ENCODE results near the gene ITGA6.

- TF ChIP-seq RCOR1 (IDR thresholded peaks at IDR 0.05; ENCODE audit: low read depth, low read length) (no peak), ZFP36 (IDR thresholded peaks at IDR 0.05; ENCODE audit: borderline replicate concordance, partially characterized antibody) (no peak), EP300 (IDR thresholded peaks at IDR 0.05) (no peak), POLR2A (IDR thresholded peaks at IDR 0.05; ENCODE audit: low read length) (no peak), ZNF302 (CRISPR knock-in tag; IDR thresholded peaks at IDR 0.05) (no peak), KDM5A (IDR thresholded peaks at IDR 0.05) (no peak), JUNB (IDR thresholded peaks at IDR 0.05) (no peak)
- TF ChIP-seq, protein P1, sequence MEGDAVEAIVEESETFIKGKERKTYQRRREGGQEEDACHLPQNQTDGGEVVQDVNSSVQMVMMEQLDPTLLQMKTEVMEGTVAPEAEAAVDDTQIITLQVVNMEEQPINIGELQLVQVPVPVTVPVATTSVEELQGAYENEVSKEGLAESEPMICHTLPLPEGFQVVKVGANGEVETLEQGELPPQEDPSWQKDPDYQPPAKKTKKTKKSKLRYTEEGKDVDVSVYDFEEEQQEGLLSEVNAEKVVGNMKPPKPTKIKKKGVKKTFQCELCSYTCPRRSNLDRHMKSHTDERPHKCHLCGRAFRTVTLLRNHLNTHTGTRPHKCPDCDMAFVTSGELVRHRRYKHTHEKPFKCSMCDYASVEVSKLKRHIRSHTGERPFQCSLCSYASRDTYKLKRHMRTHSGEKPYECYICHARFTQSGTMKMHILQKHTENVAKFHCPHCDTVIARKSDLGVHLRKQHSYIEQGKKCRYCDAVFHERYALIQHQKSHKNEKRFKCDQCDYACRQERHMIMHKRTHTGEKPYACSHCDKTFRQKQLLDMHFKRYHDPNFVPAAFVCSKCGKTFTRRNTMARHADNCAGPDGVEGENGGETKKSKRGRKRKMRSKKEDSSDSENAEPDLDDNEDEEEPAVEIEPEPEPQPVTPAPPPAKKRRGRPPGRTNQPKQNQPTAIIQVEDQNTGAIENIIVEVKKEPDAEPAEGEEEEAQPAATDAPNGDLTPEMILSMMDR (IDR thresholded peaks at IDR 0.05) = no peak
These were observed 2.6 kb downstream of the ITGA6 start for GRCh38 chr2:172430027-172430426.

Data from A549 (cell line).